ENCODE measurements around the gene MOV10L1. TPM values are rescaled to one million over a fixed set of nuclear protein-coding genes. Genes with fewer than 3 reads are reported as not detected.

The MOV10L1 gene
- total RNA-seq, 4 donors from 2014 or later = 0.33 to 1.5 (median 1.0) TPM

DNA sequence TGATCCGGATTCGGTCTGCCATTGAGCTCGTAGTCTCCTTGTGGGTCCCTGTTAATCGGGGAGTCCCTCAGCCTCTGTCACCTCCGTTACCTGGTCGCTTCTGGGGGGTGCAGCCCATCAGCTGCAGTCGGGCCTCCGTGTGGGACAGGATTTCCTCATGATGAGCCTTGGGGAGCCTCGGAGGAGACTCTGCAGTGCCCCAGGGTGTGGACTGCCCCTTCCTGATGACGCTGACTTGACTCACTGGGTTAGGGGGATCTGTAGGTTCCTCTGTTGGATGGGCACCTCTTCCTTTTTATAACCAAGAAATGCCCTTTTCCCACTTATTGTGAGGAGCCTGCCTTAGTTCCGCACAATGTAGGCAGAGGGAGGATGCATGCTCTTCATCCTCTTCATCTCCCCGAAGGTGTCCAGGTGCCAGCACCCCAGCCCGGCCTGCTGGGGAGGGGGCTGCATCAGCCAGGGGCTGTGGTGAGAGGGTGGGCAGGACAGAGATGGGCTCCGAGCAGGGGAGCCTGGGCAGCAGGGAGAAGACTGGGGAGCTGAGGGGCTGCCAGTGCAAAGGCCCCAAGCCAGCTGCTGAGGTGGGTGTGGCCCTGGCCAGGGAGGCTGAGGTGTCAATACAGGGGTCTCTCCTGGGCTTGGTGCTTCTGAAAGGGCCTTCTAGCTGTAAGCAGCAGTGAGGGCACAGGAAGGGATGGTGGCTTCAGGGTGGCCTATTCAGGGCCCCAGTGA is 18.2 kb upstream of the MOV10L1 start:
- intact Hi-C loops (cut with DNase I) = no loop called here
- no peak overlapping the region for H3K4me3 ChIP-seq (replicated peaks in 1 of 3)

DNA sequence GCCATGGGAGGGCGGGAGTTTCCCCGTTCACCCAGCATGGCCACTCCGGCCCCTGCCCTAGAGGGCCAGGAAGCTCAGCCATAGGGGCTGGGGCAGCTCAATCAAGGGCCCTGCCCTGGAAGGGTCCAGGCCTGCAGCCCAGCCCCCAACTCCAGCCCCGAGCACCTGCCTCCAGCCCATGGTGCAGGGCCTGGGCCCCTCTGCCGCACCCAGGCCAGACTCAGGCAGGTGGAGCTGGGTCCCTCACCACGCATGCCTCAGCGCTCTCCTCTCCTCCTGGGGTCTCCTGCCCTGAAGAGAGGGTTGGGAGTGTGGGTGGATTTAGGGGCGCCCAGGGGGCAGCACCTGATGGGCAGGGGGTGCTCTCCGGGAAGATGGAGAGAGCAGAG is 17.6 kb upstream of the MOV10L1 start:
- Histone ChIP-seq H3K36me3 (no peaks in the 10 kb centered on the region), H3K9me3 (no peaks in the 10 kb centered on the region), H3K4me1 (no peaks in the 10 kb centered on the region), H3K27ac (no peak overlapping the region), H3K27me3 (no peaks in the 10 kb centered on the region), H3K4me3 (replicated peaks in 1 of 3) (no peak overlapping the region)
- WGBS, 2 donors = 64 to 92% methylated on average over 3 to 6 of the region's 9 CpGs
- intact Hi-C loops (cut with DNase I) = no loop called here
- TF ChIP-seq, protein P1, sequence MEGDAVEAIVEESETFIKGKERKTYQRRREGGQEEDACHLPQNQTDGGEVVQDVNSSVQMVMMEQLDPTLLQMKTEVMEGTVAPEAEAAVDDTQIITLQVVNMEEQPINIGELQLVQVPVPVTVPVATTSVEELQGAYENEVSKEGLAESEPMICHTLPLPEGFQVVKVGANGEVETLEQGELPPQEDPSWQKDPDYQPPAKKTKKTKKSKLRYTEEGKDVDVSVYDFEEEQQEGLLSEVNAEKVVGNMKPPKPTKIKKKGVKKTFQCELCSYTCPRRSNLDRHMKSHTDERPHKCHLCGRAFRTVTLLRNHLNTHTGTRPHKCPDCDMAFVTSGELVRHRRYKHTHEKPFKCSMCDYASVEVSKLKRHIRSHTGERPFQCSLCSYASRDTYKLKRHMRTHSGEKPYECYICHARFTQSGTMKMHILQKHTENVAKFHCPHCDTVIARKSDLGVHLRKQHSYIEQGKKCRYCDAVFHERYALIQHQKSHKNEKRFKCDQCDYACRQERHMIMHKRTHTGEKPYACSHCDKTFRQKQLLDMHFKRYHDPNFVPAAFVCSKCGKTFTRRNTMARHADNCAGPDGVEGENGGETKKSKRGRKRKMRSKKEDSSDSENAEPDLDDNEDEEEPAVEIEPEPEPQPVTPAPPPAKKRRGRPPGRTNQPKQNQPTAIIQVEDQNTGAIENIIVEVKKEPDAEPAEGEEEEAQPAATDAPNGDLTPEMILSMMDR (IDR thresholded peaks at IDR 0.05) = no peak
- no peak for TF ChIP-seq POLR2A (IDR thresholded peaks at IDR 0.05)
- DNase-seq = no peak

More for the DNA sequence above, 18.2 kb upstream of the MOV10L1 start:
- 79 to 88% methylated on average over 13 to 14 of the region's 14 CpGs for WGBS, 2 donors
- H3K9me3 ChIP-seq = no peaks in the 10 kb centered on the region
- H3K36me3 ChIP-seq = no peaks in the 10 kb centered on the region
- H3K27me3 ChIP-seq = no peaks in the 10 kb centered on the region
- H3K27ac ChIP-seq = no peak overlapping the region
- H3K4me1 ChIP-seq = no peaks in the 10 kb centered on the region
- DNase-seq = no peak
- no peak for TF ChIP-seq POLR2A (IDR thresholded peaks at IDR 0.05)
- TF ChIP-seq, protein P1 (IDR thresholded peaks at IDR 0.05) = no peak

DNA sequence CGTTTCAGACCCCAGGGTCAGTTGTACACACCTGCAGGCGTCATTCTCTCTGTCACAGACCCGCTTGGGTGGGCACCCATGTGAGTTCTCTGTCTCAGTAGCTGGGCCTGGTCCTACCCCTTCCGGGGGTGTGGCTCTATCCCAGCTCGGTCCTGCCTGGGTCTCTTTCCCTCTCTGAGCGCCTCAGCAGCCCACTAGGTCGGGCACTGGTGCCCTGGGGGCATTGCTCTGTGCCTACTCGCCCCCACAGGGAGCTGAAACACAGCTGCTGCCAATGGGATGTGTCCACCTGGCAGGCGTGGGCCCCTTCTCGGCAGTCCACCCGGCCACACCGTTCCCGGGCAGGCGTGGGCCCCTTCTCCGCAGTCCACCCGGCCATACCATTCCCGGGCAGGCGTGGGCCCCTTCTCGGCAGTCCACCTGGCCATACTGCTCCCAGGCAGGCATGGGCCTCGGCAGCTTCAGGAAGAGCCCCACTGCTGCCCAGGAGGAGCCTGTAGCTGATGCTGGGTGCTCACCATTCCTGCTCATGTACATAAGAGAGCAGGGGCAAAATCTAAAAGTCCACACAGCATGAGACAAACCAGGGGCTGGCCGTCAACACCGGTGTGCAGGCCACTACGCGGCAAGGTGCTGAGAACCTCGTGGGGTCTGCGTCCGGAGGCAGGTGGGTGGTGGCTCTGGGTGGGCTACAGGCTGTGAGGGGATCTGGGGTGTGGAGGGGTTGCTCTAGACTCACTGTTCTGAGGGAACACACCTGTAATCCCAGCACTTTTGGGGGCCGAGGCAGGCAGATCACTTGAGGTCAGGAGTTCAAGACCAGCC is 16.9 kb upstream of the MOV10L1 start:
- Histone ChIP-seq H3K9me3 (no peaks in the 10 kb centered on the region), H3K4me1 (no peaks in the 10 kb centered on the region), H3K27ac (no peak overlapping the region), H3K27me3 (no peaks in the 10 kb centered on the region), H3K4me3 (replicated peaks in 1 of 3) (no peak overlapping the region), H3K36me3 (no peaks in the 10 kb centered on the region)
- intact Hi-C loops (cut with DNase I) = no loop called here
- TF ChIP-seq, protein P1 (IDR thresholded peaks at IDR 0.05) = no peak
- no peak for TF ChIP-seq POLR2A (IDR thresholded peaks at IDR 0.05)
- 84 to 85% methylated on average over 15 to 19 of the region's 28 CpGs for WGBS, 2 donors
- DNase-seq = no peak

DNA sequence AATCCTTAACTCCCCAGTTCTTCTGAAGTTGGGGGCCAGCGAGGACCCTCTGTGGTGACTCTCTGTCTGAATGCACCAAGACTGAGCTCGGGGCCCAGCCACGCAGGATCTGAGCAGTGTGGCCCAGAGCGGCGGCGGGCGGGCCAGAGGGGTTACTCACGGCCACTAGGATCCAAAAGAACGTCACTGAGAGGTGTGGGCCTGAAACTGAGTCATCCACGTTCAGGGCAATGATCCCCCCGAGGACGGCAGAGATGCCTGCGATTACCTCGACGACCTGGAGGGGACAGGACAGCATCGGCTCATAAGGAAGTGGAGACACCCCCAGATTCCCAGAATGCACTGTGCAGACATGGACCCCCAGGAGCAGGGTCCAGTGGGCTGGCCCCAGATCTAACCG is 15.8 kb upstream of the MOV10L1 start:
- Histone ChIP-seq H3K36me3 (no peaks in the 10 kb centered on the region), H3K4me1 (no peaks in the 10 kb centered on the region), H3K4me3 (replicated peaks in 1 of 3) (no peak overlapping the region), H3K27ac (no peak overlapping the region), H3K9me3 (no peaks in the 10 kb centered on the region), H3K27me3 (no peaks in the 10 kb centered on the region)
- no peak for TF ChIP-seq POLR2A (IDR thresholded peaks at IDR 0.05)
- TF ChIP-seq, protein P1 (IDR thresholded peaks at IDR 0.05) = no peak
- intact Hi-C loops (cut with DNase I) = no loop called here
- 79 to 81% methylated on average over 17 of the region's 17 CpGs for WGBS, 2 donors
- no peak for DNase-seq

Data from thyroid gland (tissue), 4 donors.